Neuron (in vitro differentiated cells): ENCODE data around the gene CHP2.

Experiments used
- H2AFZ ChIP-seq: one replicate; pipeline ENCODE4 v1.6.1; 2013; ENCODE audit warnings: low read depth, mild to moderate bottlenecking, inconsistent platforms, low read length, moderate library complexity
- H3K27me3 ChIP-seq: one replicate; pipeline ENCODE4 v1.6.1; 2013; ENCODE audit warnings: low read length; ENCODE audit not compliant: insufficient read depth
- H3K36me3 ChIP-seq: one replicate; pipeline ENCODE4 v1.6.1; 2013; ENCODE audit warnings: low read length; ENCODE audit not compliant: insufficient read depth
- H3K4me1 ChIP-seq: one replicate; pipeline ENCODE4 v1.6.1; 2013; ENCODE audit warnings: low read length; ENCODE audit not compliant: insufficient read depth
- H3K4me3 ChIP-seq: 2 replicates; pipeline ENCODE4 v1.5.1; 2013; ENCODE audit warnings: mild to moderate bottlenecking, low read length, moderate library complexity
- H3K9me3 ChIP-seq: one replicate; pipeline ENCODE4 v1.6.1; 2013; ENCODE audit warnings: low read length

The CHP2 gene

GRCh38 chr16:23796941-23797340 lies 42.1 kb downstream of the CHP2 start:
- Histone ChIP-seq H3K4me3 (no peak overlapping the region), H2AFZ (no peak overlapping the region), H3K9me3 (no peaks in the 10 kb centered on the region), H3K27me3 (no peaks in the 10 kb centered on the region), H3K4me1 (no peaks in the 10 kb centered on the region), H3K36me3 (no peaks in the 10 kb centered on the region)

GRCh38 chr16:23801378-23801777 lies 46.6 kb downstream of the CHP2 start:
- no peaks in the 10 kb centered on the region for H3K9me3 ChIP-seq
- no peak overlapping the region for H2AFZ ChIP-seq
- no peak overlapping the region for H3K4me3 ChIP-seq
- H3K27me3 ChIP-seq: no peaks in the 10 kb centered on the region
- H3K36me3 ChIP-seq: no peaks in the 10 kb centered on the region
- H3K4me1 ChIP-seq: no peaks in the 10 kb centered on the region

DNA sequence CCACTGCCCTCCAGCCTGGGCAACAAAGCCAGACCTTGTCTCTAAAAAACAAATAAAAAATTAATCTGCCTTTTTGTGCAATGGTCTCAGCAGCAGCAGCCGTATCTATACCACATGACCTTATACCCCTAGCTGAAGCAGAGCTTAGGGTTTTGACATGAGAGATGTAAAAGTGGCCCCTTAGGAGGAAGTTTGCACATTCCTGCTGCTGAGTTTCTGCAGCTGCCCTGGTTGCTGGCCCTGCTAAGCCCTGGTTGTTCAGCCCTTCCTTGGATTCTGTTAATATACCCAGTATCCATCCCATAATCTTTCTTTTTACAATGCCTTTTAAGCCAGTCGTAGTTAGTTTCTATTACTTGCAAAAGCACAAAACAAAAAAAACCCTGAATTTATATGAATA lies 48.0 kb downstream of the CHP2 start:
- H2AFZ ChIP-seq: no peak overlapping the region
- H3K9me3 ChIP-seq: no peaks in the 10 kb centered on the region
- no peaks in the 10 kb centered on the region for H3K27me3 ChIP-seq
- H3K4me1 ChIP-seq: no peaks in the 10 kb centered on the region
- H3K36me3 ChIP-seq: no peaks in the 10 kb centered on the region
- no peak overlapping the region for H3K4me3 ChIP-seq

DNA sequence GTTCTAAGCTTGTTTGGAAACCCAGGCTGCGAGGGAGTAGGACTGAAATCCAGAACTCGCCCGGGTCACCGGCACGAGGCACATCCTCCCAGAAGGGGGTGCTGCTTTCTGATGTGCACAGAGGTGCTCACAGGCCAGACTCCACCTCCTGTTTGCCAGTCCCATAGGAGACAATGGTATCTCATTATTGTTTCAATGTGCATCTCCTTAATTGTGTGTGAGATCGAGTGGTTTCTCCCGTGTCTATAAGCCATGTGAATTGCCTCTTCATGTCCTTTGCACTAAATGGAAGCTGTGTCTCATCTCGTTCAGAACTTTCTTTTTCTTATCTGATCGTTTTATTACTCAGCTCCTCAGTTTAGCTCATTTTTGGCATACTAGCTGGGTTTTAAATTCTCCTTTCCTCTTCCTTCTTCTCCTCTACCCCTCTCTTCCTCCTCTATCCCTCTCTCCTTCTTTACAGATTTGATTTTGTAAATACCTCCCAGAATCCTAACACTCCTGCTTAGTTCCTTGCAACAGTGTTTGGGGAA lies 48.8 kb downstream of the CHP2 start:
- H3K36me3 ChIP-seq: no peaks in the 10 kb centered on the region
- H3K4me1 ChIP-seq: no peaks in the 10 kb centered on the region
- H2AFZ ChIP-seq: no peak overlapping the region
- H3K9me3 ChIP-seq: no peaks in the 10 kb centered on the region
- H3K4me3 ChIP-seq: no peak overlapping the region
- H3K27me3 ChIP-seq: no peaks in the 10 kb centered on the region

DNA sequence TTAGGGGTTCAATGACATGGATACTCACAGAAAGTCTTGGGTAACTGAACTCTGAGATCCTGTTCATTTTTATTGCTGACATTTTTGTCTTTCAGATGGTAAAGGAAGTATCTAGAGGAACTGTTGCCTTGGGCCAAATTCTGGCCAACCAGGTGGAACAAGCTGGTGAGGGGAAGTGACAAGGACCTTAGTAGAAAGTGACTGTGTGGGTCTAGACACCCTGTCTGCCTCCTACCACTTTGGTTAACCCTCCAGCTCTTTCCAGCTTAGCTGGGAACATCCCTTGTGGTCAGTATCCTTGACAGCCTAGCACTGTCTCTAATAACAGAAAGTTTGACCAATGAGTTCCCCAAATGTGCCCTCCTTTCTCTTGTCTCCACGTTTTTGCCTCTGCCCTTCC lies 52.2 kb downstream of the CHP2 start:
- Histone ChIP-seq H3K4me3 (no peak overlapping the region), H2AFZ (no peak overlapping the region), H3K9me3 (no peaks in the 10 kb centered on the region), H3K36me3 (no peaks in the 10 kb centered on the region), H3K4me1 (no peaks in the 10 kb centered on the region), H3K27me3 (no peaks in the 10 kb centered on the region)
